Osteocyte (in vitro differentiated cells): ENCODE measurements around the gene PAX8. TPM values are rescaled to one million over a fixed set of nuclear protein-coding genes. Genes with fewer than 3 reads are reported as not detected.
"Not testable (repeated sequence)": the region's sequence is repeated elsewhere in the genome, so short reads cannot be mapped to it uniquely, and the experiment has no call there.

Experiments
- DNase-seq: peaks from one replicate; pipeline ENCODE4 v3.0.0; 2021; ENCODE audit warnings: mixed read lengths; ENCODE audit not compliant: unreplicated experiment; ENCODE audit errors: extremely low spot score
- H3K27ac Mint-ChIP-seq: one replicate; pipeline ENCODE4 v1.8.0; 2021; ENCODE audit warnings: mild to moderate bottlenecking, mixed read lengths; ENCODE audit not compliant: unreplicated experiment
- H3K27me3 Mint-ChIP-seq: one replicate; pipeline ENCODE4 v1.8.0; 2021; ENCODE audit warnings: mixed read lengths; ENCODE audit not compliant: unreplicated experiment
- H3K36me3 Mint-ChIP-seq: one replicate; pipeline ENCODE4 v1.8.0; 2021; ENCODE audit warnings: mixed read lengths; ENCODE audit not compliant: unreplicated experiment
- H3K4me1 Mint-ChIP-seq: one replicate; pipeline ENCODE4 v1.8.0; 2021; ENCODE audit warnings: mixed read lengths; ENCODE audit not compliant: unreplicated experiment
- H3K4me3 Mint-ChIP-seq: one replicate; pipeline ENCODE4 v1.8.0; 2021; ENCODE audit warnings: mild to moderate bottlenecking, moderate library complexity, mixed read lengths; ENCODE audit not compliant: unreplicated experiment
- H3K9me3 Mint-ChIP-seq: one replicate; pipeline ENCODE4 v1.8.0; 2021; ENCODE audit warnings: mixed read lengths; ENCODE audit not compliant: unreplicated experiment
- total RNA-seq: library from RNA; stranded (reverse); gene quantifications from 2 replicates; pipeline ENCODE4 v1.2.1, GENCODE V29; 2021
- TF ChIP-seq, protein P1 (sequence below): fragments of 200-600 bp; sonication (generic); IDR thresholded peaks from 2 replicates; pipeline ENCODE4 v1.5.0; 2021; ENCODE audit warnings: antibody characterized with exemption, mild to moderate bottlenecking, moderate library complexity

Gene PAX8
- total RNA-seq, 1 donor from 2014 or later: not detected

DNA sequence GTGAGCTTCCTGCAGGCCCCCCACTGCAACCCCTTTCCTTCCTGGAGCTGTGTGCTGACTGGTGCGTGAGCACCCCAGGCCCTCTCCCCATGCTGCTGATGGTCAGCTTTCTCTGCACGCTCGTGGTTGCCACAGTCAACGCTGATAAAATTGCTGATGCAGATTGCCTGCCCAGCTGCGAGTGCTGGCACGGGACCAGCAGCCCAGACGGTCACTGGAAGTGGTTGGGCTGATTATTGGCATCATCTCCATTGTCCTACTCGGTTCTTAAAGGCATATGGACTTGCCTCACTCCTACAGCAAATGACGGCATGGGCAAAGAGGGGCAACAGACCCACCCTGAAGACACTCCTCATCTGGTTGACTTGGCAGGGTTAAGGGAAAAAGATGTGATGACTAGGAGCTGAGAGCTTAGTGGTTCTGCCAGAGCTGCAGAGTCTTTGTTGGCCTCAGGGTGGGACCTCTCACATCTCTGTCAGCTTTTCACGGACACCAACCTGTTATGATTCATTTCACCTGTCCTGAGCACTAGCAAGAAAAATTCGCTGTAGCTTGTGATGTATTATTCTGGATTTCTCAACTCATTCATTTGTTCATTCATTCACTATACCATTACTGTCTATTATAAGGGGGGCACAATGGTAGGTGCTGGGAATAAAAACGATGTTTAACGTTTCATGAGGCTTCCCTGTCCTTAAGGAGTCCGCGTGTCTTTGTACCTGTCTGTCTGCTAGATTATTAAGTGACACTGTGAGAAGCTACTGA lies 38.4 kb downstream of the PAX8 start:
- H3K4me1 Mint-ChIP-seq: peaks cover 44% of the 10 kb centered on the region
- DNase-seq: peak; percentile 95
- H3K27ac Mint-ChIP-seq: peak overlapping the region; percentile 91
- H3K36me3 Mint-ChIP-seq: no peaks in the 10 kb centered on the region
- no peaks in the 10 kb centered on the region for H3K9me3 Mint-ChIP-seq
- H3K4me3 Mint-ChIP-seq: peak overlapping the region; percentile 23
- no peaks in the 10 kb centered on the region for H3K27me3 Mint-ChIP-seq
- TF ChIP-seq, protein P1, sequence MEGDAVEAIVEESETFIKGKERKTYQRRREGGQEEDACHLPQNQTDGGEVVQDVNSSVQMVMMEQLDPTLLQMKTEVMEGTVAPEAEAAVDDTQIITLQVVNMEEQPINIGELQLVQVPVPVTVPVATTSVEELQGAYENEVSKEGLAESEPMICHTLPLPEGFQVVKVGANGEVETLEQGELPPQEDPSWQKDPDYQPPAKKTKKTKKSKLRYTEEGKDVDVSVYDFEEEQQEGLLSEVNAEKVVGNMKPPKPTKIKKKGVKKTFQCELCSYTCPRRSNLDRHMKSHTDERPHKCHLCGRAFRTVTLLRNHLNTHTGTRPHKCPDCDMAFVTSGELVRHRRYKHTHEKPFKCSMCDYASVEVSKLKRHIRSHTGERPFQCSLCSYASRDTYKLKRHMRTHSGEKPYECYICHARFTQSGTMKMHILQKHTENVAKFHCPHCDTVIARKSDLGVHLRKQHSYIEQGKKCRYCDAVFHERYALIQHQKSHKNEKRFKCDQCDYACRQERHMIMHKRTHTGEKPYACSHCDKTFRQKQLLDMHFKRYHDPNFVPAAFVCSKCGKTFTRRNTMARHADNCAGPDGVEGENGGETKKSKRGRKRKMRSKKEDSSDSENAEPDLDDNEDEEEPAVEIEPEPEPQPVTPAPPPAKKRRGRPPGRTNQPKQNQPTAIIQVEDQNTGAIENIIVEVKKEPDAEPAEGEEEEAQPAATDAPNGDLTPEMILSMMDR: no peak

DNA sequence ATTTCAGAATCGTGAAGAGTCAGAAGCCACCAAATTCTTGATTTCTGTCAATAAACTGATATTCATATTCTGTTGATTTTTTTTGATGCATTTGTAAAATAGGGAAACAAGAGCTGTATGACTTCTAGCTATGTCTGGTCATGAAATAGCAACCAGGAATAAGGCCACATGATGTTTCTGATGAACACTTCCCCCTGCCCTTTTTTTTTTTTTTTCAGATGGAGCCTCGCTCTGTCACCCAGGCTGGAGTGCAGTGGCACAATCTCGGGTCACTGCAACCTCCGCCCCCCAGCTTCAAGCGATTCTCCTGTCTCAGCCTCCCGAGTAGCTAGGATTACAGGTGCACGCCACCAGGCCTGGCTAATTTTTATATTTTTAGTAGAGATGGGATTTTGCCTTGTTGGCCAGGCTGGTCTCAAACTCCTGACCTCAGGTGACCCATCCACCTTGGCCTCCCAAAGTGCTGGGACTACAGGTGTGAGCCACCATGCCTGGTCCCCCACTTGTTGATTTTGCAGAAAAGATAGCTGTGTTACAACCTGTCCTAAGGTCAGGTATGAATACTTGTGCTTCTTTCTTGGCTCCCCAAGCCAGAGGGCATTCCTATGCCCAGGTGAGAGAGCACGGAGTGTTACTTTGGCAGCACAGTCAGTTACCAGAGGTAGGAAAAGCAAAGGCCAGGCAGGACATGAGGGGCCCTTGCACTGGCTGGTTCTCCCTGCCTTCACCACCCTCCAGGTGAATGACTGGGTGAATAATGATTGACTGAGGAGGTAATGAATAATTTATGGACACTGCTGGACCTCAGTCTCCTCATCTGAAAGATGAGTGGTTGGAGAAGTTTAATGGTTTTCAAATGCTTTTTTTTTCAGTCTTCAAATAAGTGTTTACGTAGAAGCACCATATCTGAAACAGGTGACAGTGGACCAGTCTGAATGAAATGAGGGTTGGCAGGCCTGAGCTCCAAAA lies 39.6 kb downstream of the PAX8 start:
- Mint-ChIP-seq H3K27me3 (no peaks in the 10 kb centered on the region), H3K4me3 (no peak overlapping the region), H3K4me1 (peaks cover 45% of the 10 kb centered on the region), H3K9me3 (no peaks in the 10 kb centered on the region), H3K27ac (peak overlapping the region; percentile 91), H3K36me3 (no peaks in the 10 kb centered on the region)
- DNase-seq: no peak
- TF ChIP-seq, protein P1: no peak

DNA sequence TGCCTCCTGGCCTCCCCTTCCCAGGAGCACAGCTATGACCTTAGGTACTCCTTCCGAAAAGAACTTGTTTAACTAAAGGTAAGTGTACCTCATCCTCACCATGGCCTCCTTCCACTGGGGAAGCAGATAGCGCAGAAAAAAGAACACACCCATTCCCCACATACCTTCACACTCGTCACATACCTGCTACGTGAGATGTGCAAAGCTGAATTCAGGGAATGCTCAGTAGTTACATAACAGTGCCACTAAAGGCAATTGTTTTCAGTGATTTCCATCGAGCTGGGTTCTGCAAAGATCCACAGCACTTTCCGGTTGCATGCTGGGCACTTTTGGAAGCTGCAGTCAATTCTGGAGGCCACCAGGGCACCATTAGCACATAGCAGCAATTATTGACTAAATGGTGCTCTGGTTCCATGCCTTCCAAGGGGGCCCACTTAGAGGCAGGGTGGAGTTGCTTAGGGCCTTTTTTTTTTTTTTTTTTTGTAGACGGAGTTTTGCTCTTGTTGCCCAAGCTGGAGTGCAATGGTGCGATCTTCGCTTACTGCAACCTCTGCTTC lies 41.0 kb downstream of the PAX8 start:
- no peak for DNase-seq

DNA sequence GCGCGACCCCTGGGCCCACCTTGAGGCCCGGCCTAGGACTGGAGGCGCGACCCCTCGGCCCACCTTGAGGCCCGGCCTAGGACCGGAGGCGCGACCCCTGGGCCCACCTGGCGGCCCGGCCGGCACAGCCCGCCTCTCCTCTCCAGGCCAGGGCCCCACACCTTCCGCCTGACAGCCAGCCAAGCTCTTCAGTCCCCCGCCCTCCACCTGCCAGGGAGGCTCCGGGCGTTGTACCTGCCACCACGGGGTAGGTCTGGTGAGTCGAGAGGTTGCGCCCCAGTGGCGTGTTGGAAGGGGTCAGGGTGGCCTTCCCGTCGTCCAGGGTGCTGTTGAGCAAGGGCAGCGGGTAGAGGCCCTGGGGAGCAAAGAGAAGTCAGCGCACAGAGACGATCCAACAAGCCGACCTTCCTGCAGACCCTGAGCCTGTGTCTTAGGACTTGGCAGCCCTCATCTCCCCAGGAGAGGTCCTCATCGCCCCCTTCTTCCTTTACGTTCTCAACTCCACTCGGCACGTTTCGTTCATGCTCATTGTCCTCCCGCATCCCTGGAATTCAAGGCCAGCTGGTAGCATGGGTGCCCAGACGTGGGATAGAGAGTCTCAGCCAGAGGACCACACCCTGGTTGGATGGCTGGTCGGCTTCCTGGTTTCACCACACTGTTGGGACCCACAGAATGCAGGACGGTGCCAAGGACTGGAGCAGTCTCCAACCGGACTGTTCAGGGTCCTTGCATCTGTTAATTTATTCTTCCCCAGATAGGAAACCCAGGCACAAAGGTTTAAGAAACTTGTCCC lies 42.2 kb downstream of the PAX8 start:
- peak overlapping the region; percentile 57 for H3K27ac Mint-ChIP-seq
- TF ChIP-seq, protein P1: no peak
- H3K9me3 Mint-ChIP-seq: no peaks in the 10 kb centered on the region
- DNase-seq: no peak
- H3K27me3 Mint-ChIP-seq: no peaks in the 10 kb centered on the region
- H3K4me3 Mint-ChIP-seq: no peak overlapping the region
- H3K36me3 Mint-ChIP-seq: no peaks in the 10 kb centered on the region
- H3K4me1 Mint-ChIP-seq: peaks cover 45% of the 10 kb centered on the region

More for the DNA sequence above, 41.0 kb downstream of the PAX8 start:
- H3K27ac Mint-ChIP-seq: peak overlapping the region; percentile 27
- TF ChIP-seq, protein P1: no peak
- H3K4me1 Mint-ChIP-seq: peaks cover 52% of the 10 kb centered on the region
- no peaks in the 10 kb centered on the region for H3K27me3 Mint-ChIP-seq
- H3K9me3 Mint-ChIP-seq: no peaks in the 10 kb centered on the region
- H3K4me3 Mint-ChIP-seq: no peak overlapping the region
- H3K36me3 Mint-ChIP-seq: no peaks in the 10 kb centered on the region

DNA sequence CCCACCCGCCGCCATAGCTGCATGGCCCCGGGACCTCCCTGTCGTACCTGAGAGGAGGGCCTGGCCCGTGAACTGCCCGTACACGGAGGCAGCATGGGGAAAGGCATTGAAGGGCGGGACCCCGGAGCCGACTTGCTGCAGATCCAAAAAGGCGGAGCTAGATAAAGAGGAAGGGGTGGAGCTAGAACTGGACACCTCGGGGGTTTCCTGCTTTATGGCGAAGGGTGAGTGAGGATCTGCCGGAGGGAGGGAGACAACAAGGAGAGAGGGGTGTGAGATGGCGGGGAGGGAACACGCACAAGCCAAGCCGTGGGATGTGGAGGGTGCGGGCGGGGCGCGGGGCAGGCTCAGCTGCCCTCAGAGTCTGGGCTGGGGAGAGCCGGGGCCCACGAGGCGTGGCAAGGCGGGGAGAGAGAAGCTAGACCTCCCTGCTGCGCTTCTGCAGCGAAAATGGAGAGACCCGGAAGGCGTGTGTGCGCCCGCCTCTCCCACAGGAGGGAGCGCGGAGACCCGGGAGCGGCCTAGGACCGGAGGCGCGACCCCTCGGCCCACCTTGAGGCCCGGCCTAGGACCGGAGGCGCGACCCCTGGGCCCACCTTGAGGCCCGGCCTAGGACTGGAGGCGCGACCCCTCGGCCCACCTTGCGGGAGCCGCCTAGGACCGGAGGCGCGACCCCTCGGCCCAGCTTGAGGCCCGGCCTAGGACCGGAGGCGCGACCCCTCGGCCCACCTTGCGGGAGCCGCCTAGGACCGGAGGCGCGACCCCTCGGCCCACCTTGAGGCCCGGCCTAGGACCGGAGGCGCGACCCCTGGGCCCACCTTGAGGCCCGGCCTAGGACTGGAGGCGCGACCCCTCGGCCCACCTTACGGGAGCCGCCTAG lies 43.1 kb downstream of the PAX8 start:
- not testable (repeated sequence) for DNase-seq, H3K36me3 Mint-ChIP-seq, H3K27me3 Mint-ChIP-seq, H3K27ac Mint-ChIP-seq, H3K4me3 Mint-ChIP-seq, H3K9me3 Mint-ChIP-seq
- peaks cover 35% of the 10 kb centered on the region for H3K4me1 Mint-ChIP-seq
